PC-3 (cell line): ENCODE data around the gene PLCB4. TPM values are rescaled to one million over a fixed set of nuclear protein-coding genes. Genes with fewer than 3 reads are reported as not detected.

ENCODE experiments used
- ATAC-seq: fragments of 200-7000 bp; cut with Tn5 transposase; 2 replicates; pipeline ENCODE4 v1.9.1; 2020; ENCODE audit warnings: mild to moderate bottlenecking, moderate library complexity
- BruUV-seq: library from RNA; stranded (reverse); fragments of 400-500 nt; replicated peaks from 2 replicates; lab custom pipeline; 2021; lab: Mats Ljungman, UMichigan
- CTCF ChIA-PET: fragments of 300-600 bp; sonication (Branson Sonifier 250); formaldehyde crosslinking; loops from one replicate; lab custom pipeline; 2022; ENCODE audit warnings: antibody characterized with exemption; lab: Charles Lee
- POLR2A ChIA-PET: fragments of 300-600 bp; sonication (Branson Sonifier 250); formaldehyde crosslinking; loops from one replicate; lab custom pipeline; 2022; ENCODE audit warnings: antibody characterized with exemption; ENCODE audit not compliant: unreplicated experiment; lab: Charles Lee
- DNase-seq: peaks from one replicate; pipeline ENCODE4 v3.0.0-alpha.2; 2015
- H2AFZ ChIP-seq: fragments of 300-600 bp; sonication (generic); 2 replicates; pipeline ENCODE4 v1.6.0; 2016; ENCODE audit warnings: antibody characterized with exemption, low read length
- H3F3A ChIP-seq: fragments of 300-600 bp; sonication (generic); one replicate; pipeline ENCODE4 v1.6.0; 2017; ENCODE audit warnings: antibody characterized with exemption, low read length, control low read depth, mild to moderate bottlenecking; ENCODE audit not compliant: unreplicated experiment
- H3K27ac ChIP-seq: fragments of 300-600 bp; sonication (generic); 2 replicates; pipeline ENCODE4 v1.5.1; 2016; ENCODE audit warnings: mild to moderate bottlenecking, low read length
- H3K27me3 ChIP-seq: fragments of 300-600 bp; sonication (generic); 2 replicates; pipeline ENCODE4 v1.6.1; 2016; ENCODE audit warnings: low read length, mixed read lengths
- H3K36me3 ChIP-seq: fragments of 300-600 bp; sonication (generic); 2 replicates; pipeline ENCODE4 v1.6.1; 2016; ENCODE audit warnings: low read depth, mixed run types, low read length, mixed read lengths
- H3K4me1 ChIP-seq: fragments of 300-600 bp; sonication (generic); 2 replicates; pipeline ENCODE4 v1.5.1; 2016; ENCODE audit warnings: low read length; ENCODE audit not compliant: insufficient read depth
- H3K4me2 ChIP-seq: fragments of 300-600 bp; sonication (generic); 2 replicates; pipeline ENCODE4 v1.6.0; 2016; ENCODE audit warnings: low read length
- H3K4me3 ChIP-seq: fragments of 300-600 bp; sonication (generic); 2 replicates; pipeline ENCODE4 v1.5.1; 2016; ENCODE audit warnings: mild to moderate bottlenecking, low read length, mixed read lengths
- H3K79me2 ChIP-seq: fragments of 300-600 bp; sonication (generic); 2 replicates; pipeline ENCODE4 v1.6.1; 2017; ENCODE audit warnings: low read length, mixed read lengths
- H3K9ac ChIP-seq: fragments of 300-600 bp; sonication (generic); 2 replicates; pipeline ENCODE4 v1.6.0; 2016; ENCODE audit warnings: mild to moderate bottlenecking, low read length
- H3K9me2 ChIP-seq: fragments of 300-600 bp; sonication (generic); replicated peaks from 2 replicates; pipeline ENCODE4 v1.6.1; 2016; ENCODE audit warnings: mixed run types, low read length, mixed read lengths
- H3K9me3 ChIP-seq: fragments of 300-600 bp; sonication (generic); 2 replicates; pipeline ENCODE4 v1.6.1; 2016; ENCODE audit warnings: low read length, mixed read lengths
- H4K20me1 ChIP-seq: fragments of 300-600 bp; sonication (generic); 2 replicates; pipeline ENCODE4 v1.6.1; 2016; ENCODE audit warnings: low read length, mixed read lengths
- CTCF ChIP-seq: fragments of 300-600 bp; sonication (generic); conservative IDR thresholded peaks from 2 replicates; pipeline ENCODE4 v1.5.1; 2017; ENCODE audit warnings: antibody characterized with exemption, low read depth, mild to moderate bottlenecking, low read length
- EZH2 ChIP-seq: fragments of 300-600 bp; sonication (generic); IDR thresholded peaks from one replicate; pipeline ENCODE4 v1.6.1; 2017; ENCODE audit warnings: antibody characterized with exemption, mild to moderate bottlenecking, low read length; ENCODE audit not compliant: unreplicated experiment
- EZH2phosphoT487 ChIP-seq: fragments of 300-600 bp; sonication (generic); IDR thresholded peaks from 2 replicates; pipeline ENCODE4 v1.6.1; 2018; ENCODE audit warnings: mild to moderate bottlenecking, antibody characterized with exemption, low read length, borderline replicate concordance
- intact Hi-C: fragments of 100-400 bp; cut with micrococcal nuclease; formaldehyde crosslinking; loops from 2 replicates; pipeline ENCODE4 v1.9.0; 2023
- total RNA-seq: library from RNA; depleted of rRNA; stranded (reverse); fragments of >200 nt; gene quantifications from 2 replicates; pipeline ENCODE4 v1.2.3, GENCODE V29; 2014

The PLCB4 gene
- total RNA-seq, 1 experiment from 2014 or later: 25.4 TPM

GRCh38 chr20:9329355-9330101 is 260.6 kb downstream of the PLCB4 start:
- Histone ChIP-seq H3K4me3 (no peak overlapping the region), H4K20me1 (no peaks in the 10 kb centered on the region), H3K79me2 (no peaks in the 10 kb centered on the region), H3K4me2 (no peak overlapping the region), H3K9me3 (no peaks in the 10 kb centered on the region), H3K9me2 (no peaks in the 10 kb centered on the region), H3K36me3 (no peaks in the 10 kb centered on the region), H3F3A (no peaks in the 10 kb centered on the region), H3K27ac (no peak overlapping the region), H3K9ac (no peak overlapping the region), H3K27me3 (no peaks in the 10 kb centered on the region), H2AFZ (no peak overlapping the region), H3K4me1 (peaks cover 7% of the 10 kb centered on the region)
- DNase-seq (no peak), ATAC-seq (no peak)
- no peak for TF ChIP-seq EZH2phosphoT487
- TF ChIP-seq EZH2: no peak
- no peak for TF ChIP-seq CTCF
- CTCF ChIA-PET: no interaction called here
- POLR2A ChIA-PET: no interaction called here
- no TSS peak for BruUV-seq
- intact Hi-C loops: no loop called here

- Histone ChIP-seq H3K9ac (no peak overlapping the region), H3F3A (no peaks in the 10 kb centered on the region), H2AFZ (no peak overlapping the region), H3K27ac (no peak overlapping the region), H3K4me2 (no peak overlapping the region), H3K9me3 (no peaks in the 10 kb centered on the region), H3K4me3 (no peak overlapping the region), H3K79me2 (no peaks in the 10 kb centered on the region), H3K9me2 (no peaks in the 10 kb centered on the region), H3K27me3 (no peaks in the 10 kb centered on the region), H3K4me1 (peaks cover 14% of the 10 kb centered on the region), H3K36me3 (no peaks in the 10 kb centered on the region), H4K20me1 (no peaks in the 10 kb centered on the region)
- no peak for DNase-seq
- ChIA-PET POLR2A (no interaction called here), CTCF (no interaction called here)
- no peak for TF ChIP-seq EZH2phosphoT487
- intact Hi-C loops: no loop called here
- no peak for ATAC-seq
- no TSS peak for BruUV-seq
Observed at GRCh38 chr20:9330151-9330550, 261.3 kb downstream of the PLCB4 start.

GRCh38 chr20:9331707-9332435 is 263.0 kb downstream of the PLCB4 start:
- Histone ChIP-seq H3K4me3 (no peak overlapping the region), H3F3A (no peaks in the 10 kb centered on the region), H2AFZ (no peak overlapping the region), H3K9me3 (no peaks in the 10 kb centered on the region), H3K36me3 (no peaks in the 10 kb centered on the region), H3K9me2 (no peaks in the 10 kb centered on the region), H3K4me2 (no peak overlapping the region), H3K9ac (no peak overlapping the region), H4K20me1 (no peaks in the 10 kb centered on the region), H3K4me1 (peaks cover 31% of the 10 kb centered on the region), H3K27ac (no peak overlapping the region), H3K27me3 (no peaks in the 10 kb centered on the region), H3K79me2 (no peaks in the 10 kb centered on the region)
- ChIA-PET POLR2A (no interaction called here), CTCF (interaction anchor here (0.6 kb wide), 1 partner anchor 129 kb away, joined by 3 read pairs; no protein-coding TSS in a partner anchor)
- DNase-seq (no peak), ATAC-seq (no peak)
- no peak for TF ChIP-seq EZH2phosphoT487
- intact Hi-C loops: no loop called here
- BruUV-seq: no TSS peak
